ENCODE measurements around the gene CARD10. TPM values are rescaled to one million over a fixed set of nuclear protein-coding genes. Genes with fewer than 3 reads are reported as not detected.

Gene CARD10
- total RNA-seq, 5 donors from 2014 or later (not counting 1 experiment from before 2014, with no cell fraction given): 0.44 to 0.79 (median 0.52) TPM; not detected in 1

- peaks cover 2 to 74% of the 10 kb centered on the region in 2 experiments for H3K27me3 ChIP-seq (replicated peaks in 1 of 2; ENCODE audit: control insufficient read depth in 2 of 2, extremely low read depth in 1 of 2, insufficient read depth in 2 of 2, low read length in 1 of 2)
- H3K4me3 ChIP-seq (ENCODE audit: control insufficient read depth in 1 of 2, extremely low read depth in 1 of 2, low read length in 1 of 2): no peak overlapping the region
- POLR2A ChIA-PET: interaction anchor here in 1 of 2 donors (0.5 kb wide), 1 partner anchor 100 kb away, joined by 3 read pairs; no protein-coding TSS in a partner anchor
- 43% methylated on average over 9 of the region's 17 CpGs for WGBS (ENCODE audit: insufficient coverage)
- ATAC-seq (replicated peaks in 1 of 4): no peak
- Mint-ChIP-seq H3K4me3 (peak overlapping the region in 1 of 3 donors; percentile 70), H3K9me3 (no peaks in the 10 kb centered on the region), H3K27ac (no peak overlapping the region), H3K36me3 (no peaks in the 10 kb centered on the region), H3K4me1 (peaks cover 28 to 35% (median 34%) of the 10 kb centered on the region in 3 donors), H3K27me3 (peaks cover 12 to 35% of the 10 kb centered on the region in 2 donors)
- H3K9me3 ChIP-seq: no peaks in the 10 kb centered on the region
- H3K4me1 ChIP-seq (ENCODE audit: control insufficient read depth in 1 of 2, extremely low read depth in 1 of 2, insufficient read depth in 2 of 2, low read length in 2 of 2): peaks cover 17 to 42% of the 10 kb centered on the region in 2 experiments
- H3K36me3 ChIP-seq (ENCODE audit: control insufficient read depth in 2 of 2, extremely low read depth in 1 of 2, insufficient read depth in 1 of 2, low read length in 1 of 2): no peaks in the 10 kb centered on the region
- no peak for DNase-seq
- H3K27ac ChIP-seq (ENCODE audit: low read length): no peak overlapping the region
- CTCF ChIA-PET: interaction anchor here (0.6 to 4.2 kb wide), 10 partner anchors 25 to 444 kb away, joined by 3 to 59 read pairs (median 8); partner anchors contain the start of gene PDXP (in 1 of the 2)
Measured at GRCh38 chr22:37565830-37566229, 46.6 kb upstream of the CARD10 start.

- Histone ChIP-seq H3K27ac (ENCODE audit: low read length) (no peak overlapping the region), H3K9me3 (no peaks in the 10 kb centered on the region), H3K4me1 (ENCODE audit: control insufficient read depth in 1 of 2, extremely low read depth in 1 of 2, insufficient read depth in 2 of 2, low read length in 2 of 2) (peaks cover 17 to 50% of the 10 kb centered on the region in 2 experiments), H3K27me3 (replicated peaks in 1 of 2; ENCODE audit: control insufficient read depth in 2 of 2, extremely low read depth in 1 of 2, insufficient read depth in 2 of 2, low read length in 1 of 2) (peaks cover 2 to 82% of the 10 kb centered on the region in 2 experiments), H3K4me3 (ENCODE audit: control insufficient read depth in 1 of 2, extremely low read depth in 1 of 2, low read length in 1 of 2) (no peak overlapping the region), H3K36me3 (ENCODE audit: control insufficient read depth in 2 of 2, extremely low read depth in 1 of 2, insufficient read depth in 1 of 2, low read length in 1 of 2) (no peaks in the 10 kb centered on the region)
- Mint-ChIP-seq H3K9me3 (no peaks in the 10 kb centered on the region), H3K4me3 (no peak overlapping the region), H3K27me3 (peaks cover 17 to 43% of the 10 kb centered on the region in 2 donors), H3K36me3 (no peaks in the 10 kb centered on the region), H3K4me1 (peaks cover 31 to 39% (median 34%) of the 10 kb centered on the region in 3 donors), H3K27ac (no peak overlapping the region)
- CTCF ChIA-PET: interaction anchor here in 1 of 2 donors (0.9 to 4.2 kb wide), 3 partner anchors 23 to 43 kb away, joined by 4 to 59 read pairs (median 7); no protein-coding TSS in a partner anchor
- POLR2A ChIA-PET: no interaction called here
- no peak for DNase-seq
- no peak for ATAC-seq (replicated peaks in 1 of 4)
- WGBS (ENCODE audit: insufficient coverage): 94% methylated on average over 3 of the region's 7 CpGs
Measured at GRCh38 chr22:37564111-37564711, 45.0 kb upstream of the CARD10 start.

DNA sequence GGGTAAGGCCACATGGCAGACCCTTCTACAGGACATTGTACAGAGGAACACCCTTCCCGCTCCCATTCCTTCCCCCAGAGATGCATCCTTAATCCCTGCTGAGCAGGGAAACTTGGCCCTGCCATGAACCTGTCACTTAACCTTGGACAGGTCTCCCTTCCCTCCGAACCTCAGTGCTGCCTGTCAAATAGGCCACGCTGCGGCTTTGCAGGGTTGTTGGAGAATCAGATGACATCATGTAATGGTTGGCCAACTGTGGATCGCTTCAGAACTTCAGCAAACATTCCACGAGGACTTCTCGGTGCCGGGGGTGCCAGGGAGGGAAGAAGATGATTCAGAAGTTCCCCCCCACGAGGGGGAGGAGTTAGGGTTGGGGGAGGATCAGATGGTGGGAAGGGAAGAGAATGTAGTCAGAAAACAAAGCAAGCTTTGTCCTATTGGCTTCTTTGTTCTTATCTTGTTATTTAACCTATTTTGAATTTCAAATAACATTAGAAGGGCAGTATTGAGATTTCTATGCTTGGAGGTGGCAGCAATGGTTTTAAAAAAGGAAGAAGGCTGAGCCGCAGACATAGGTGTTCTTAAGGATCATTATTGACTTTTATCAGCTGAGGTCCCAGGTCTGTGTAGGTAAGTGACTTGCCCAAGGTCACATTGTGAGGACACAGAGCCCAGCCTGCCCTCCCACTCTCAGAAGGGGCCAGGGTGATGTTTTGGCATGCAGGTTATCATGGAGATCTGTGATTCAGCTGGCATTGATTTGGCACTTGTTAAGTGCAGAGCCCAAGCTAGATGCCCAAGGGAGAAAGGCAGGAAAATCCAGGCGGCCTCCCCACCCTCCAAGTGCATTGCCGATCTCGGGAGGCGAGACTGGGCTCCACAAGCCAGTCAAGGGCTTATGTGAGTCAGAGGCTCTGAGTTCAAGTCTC, 44.2 kb upstream of the CARD10 start:
- WGBS (ENCODE audit: insufficient coverage): 95% methylated on average over 8 of the region's 14 CpGs
- Mint-ChIP-seq H3K4me3 (no peak overlapping the region), H3K9me3 (no peaks in the 10 kb centered on the region), H3K27ac (no peak overlapping the region), H3K27me3 (peaks cover 17 to 50% of the 10 kb centered on the region in 2 donors), H3K36me3 (no peaks in the 10 kb centered on the region), H3K4me1 (peaks cover 31 to 39% (median 34%) of the 10 kb centered on the region in 3 donors)
- ChIA-PET CTCF (interaction anchor here in 1 of 2 donors (0.9 to 1.5 kb wide), 2 partner anchors 29 to 44 kb away, joined by 4 to 7 read pairs; no protein-coding TSS in a partner anchor), POLR2A (no interaction called here)
- Histone ChIP-seq H3K9me3 (no peaks in the 10 kb centered on the region), H3K4me3 (ENCODE audit: control insufficient read depth in 1 of 2, extremely low read depth in 1 of 2, low read length in 1 of 2) (no peak overlapping the region), H3K36me3 (ENCODE audit: control insufficient read depth in 2 of 2, extremely low read depth in 1 of 2, insufficient read depth in 1 of 2, low read length in 1 of 2) (no peaks in the 10 kb centered on the region), H3K4me1 (ENCODE audit: control insufficient read depth in 1 of 2, extremely low read depth in 1 of 2, insufficient read depth in 2 of 2, low read length in 2 of 2) (peaks cover 17 to 50% of the 10 kb centered on the region in 2 experiments), H3K27ac (ENCODE audit: low read length) (no peak overlapping the region), H3K27me3 (replicated peaks in 1 of 2; ENCODE audit: control insufficient read depth in 2 of 2, extremely low read depth in 1 of 2, insufficient read depth in 2 of 2, low read length in 1 of 2) (peaks cover 2 to 79% of the 10 kb centered on the region in 2 experiments)
- DNase-seq (no peak), ATAC-seq (replicated peaks in 1 of 4) (no peak)

DNA sequence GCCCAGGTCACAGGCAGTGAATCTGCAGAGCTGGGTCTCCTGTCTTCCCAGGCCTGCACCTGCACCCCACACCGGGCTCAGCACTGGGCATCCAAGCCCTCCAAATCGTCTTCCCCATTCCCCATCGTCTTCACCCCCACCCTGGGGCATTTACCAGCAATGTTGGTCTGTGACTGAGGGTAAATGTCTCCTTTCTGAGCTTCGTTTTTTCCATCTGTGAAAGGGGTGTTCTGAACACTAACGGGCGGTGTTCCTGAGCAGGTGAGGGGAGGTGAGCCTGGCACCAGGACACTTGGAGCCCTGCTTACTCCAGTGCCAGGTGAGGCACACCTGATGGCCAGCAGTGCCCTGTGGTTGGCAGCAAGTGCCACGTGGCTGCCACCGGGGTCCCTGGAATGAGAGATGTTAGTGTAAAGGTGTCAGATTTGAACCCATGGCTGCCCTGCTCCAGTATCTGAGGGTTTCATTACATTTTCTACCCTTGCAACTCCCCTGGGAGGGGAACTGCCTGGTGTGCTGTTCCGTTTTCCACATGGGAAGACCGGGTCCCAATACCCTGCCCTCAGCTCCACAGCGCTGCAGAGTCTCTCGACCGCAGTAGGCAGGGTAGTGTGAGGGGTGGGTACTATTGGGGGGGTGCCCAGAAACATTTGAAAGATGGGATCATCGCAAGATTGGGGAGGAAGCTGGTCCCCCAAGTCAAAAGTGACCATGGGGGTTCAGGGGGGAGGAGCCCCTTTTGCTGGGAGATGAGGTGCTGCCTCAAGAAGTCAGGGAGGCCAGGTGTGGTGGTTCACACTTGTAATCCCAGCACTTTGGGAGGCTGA, 43.0 kb upstream of the CARD10 start:
- Histone ChIP-seq H3K9me3 (no peaks in the 10 kb centered on the region), H3K4me3 (ENCODE audit: control insufficient read depth in 1 of 2, extremely low read depth in 1 of 2, low read length in 1 of 2) (peak overlapping the region in 1 of 2 donors; percentile 35), H3K27ac (ENCODE audit: low read length) (no peak overlapping the region), H3K4me1 (ENCODE audit: control insufficient read depth in 1 of 2, extremely low read depth in 1 of 2, insufficient read depth in 2 of 2, low read length in 2 of 2) (peaks cover 17 to 44% of the 10 kb centered on the region in 2 experiments), H3K36me3 (ENCODE audit: control insufficient read depth in 2 of 2, extremely low read depth in 1 of 2, insufficient read depth in 1 of 2, low read length in 1 of 2) (no peaks in the 10 kb centered on the region), H3K27me3 (replicated peaks in 1 of 2; ENCODE audit: control insufficient read depth in 2 of 2, extremely low read depth in 1 of 2, insufficient read depth in 2 of 2, low read length in 1 of 2) (peaks cover 2 to 74% of the 10 kb centered on the region in 2 experiments)
- H3K27ac Mint-ChIP-seq: peak overlapping the region in 1 of 2 donors; percentile 49
- ATAC-seq (replicated peaks in 1 of 4) (no peak), DNase-seq (no peak)
- H3K4me1 Mint-ChIP-seq: peaks cover 27 to 34% (median 29%) of the 10 kb centered on the region in 3 donors
- H3K9me3 Mint-ChIP-seq: no peaks in the 10 kb centered on the region
- H3K36me3 Mint-ChIP-seq: no peaks in the 10 kb centered on the region
- ChIA-PET CTCF (interaction anchor here (0.6 to 1.3 kb wide), 7 partner anchors 12 to 135 kb away, joined by 3 to 5 read pairs (median 3); no protein-coding TSS in a partner anchor), POLR2A (interaction anchor here in 1 of 2 donors (0.5 kb wide), 1 partner anchor 29 kb away, joined by 7 read pairs; no protein-coding TSS in a partner anchor)
- 88% methylated on average over 7 of the region's 14 CpGs for WGBS (ENCODE audit: insufficient coverage)
- peak overlapping the region; percentile 56 to 77 (median 69) for H3K4me3 Mint-ChIP-seq
- peaks cover 17 to 49% of the 10 kb centered on the region in 2 donors for H3K27me3 Mint-ChIP-seq

GRCh38 chr22:37561212-37562048, 42.2 kb upstream of the CARD10 start:
- WGBS (ENCODE audit: insufficient coverage): 4% methylated on average over 41 of the region's 56 CpGs
- Histone ChIP-seq H3K27me3 (replicated peaks in 1 of 2; ENCODE audit: control insufficient read depth in 2 of 2, extremely low read depth in 1 of 2, insufficient read depth in 2 of 2, low read length in 1 of 2) (peaks cover 2 to 77% of the 10 kb centered on the region in 2 experiments), H3K4me3 (ENCODE audit: control insufficient read depth in 1 of 2, extremely low read depth in 1 of 2, low read length in 1 of 2) (peak overlapping the region; percentile 10 to 35), H3K4me1 (ENCODE audit: control insufficient read depth in 1 of 2, extremely low read depth in 1 of 2, insufficient read depth in 2 of 2, low read length in 2 of 2) (peaks cover 9 to 35% of the 10 kb centered on the region in 2 experiments), H3K9me3 (no peaks in the 10 kb centered on the region), H3K27ac (ENCODE audit: low read length) (no peak overlapping the region), H3K36me3 (ENCODE audit: control insufficient read depth in 2 of 2, extremely low read depth in 1 of 2, insufficient read depth in 1 of 2, low read length in 1 of 2) (no peaks in the 10 kb centered on the region)
- Mint-ChIP-seq H3K27me3 (peaks cover 22 to 54% of the 10 kb centered on the region in 2 donors), H3K36me3 (no peaks in the 10 kb centered on the region), H3K27ac (peak overlapping the region in 1 of 2 donors; percentile 31), H3K9me3 (no peaks in the 10 kb centered on the region), H3K4me3 (peak overlapping the region; percentile 59 to 77 (median 69)), H3K4me1 (peaks cover 18 to 30% (median 21%) of the 10 kb centered on the region in 3 donors)
- DNase-seq (peak; percentile 36 to 85 (median 68)), ATAC-seq (replicated peaks in 1 of 4) (peak; percentile 39 to 59 (median 50))
- ChIA-PET CTCF (interaction anchor here (0.6 to 1.3 kb wide), 9 partner anchors 11 to 1785 kb away, joined by 3 to 5 read pairs (median 3); no protein-coding TSS in a partner anchor), POLR2A (interaction anchor here in 1 of 2 donors (0.5 kb wide), 1 partner anchor 29 kb away, joined by 7 read pairs; no protein-coding TSS in a partner anchor)

Measured in T-cell (primary cell).